ENCODE data around the gene KSR2. TPM values are rescaled to one million over a fixed set of nuclear protein-coding genes. Genes with fewer than 3 reads are reported as not detected.
A peak's percentile ranks its signal among the peaks of the same experiment; 100 is the strongest.
"Not testable (repeated sequence)": the region's sequence is repeated elsewhere in the genome, so short reads cannot be mapped to it uniquely, and the experiment has no call there.

KSR2 gene
- total and polyA plus RNA-seq, 4 donors: 0.09 to 1.8 (median 0.37) TPM

- 70 to 72% methylated on average over 5 of the region's 5 CpGs for WGBS, 2 donors
- no peaks in the 10 kb centered on the region for H3K36me3 ChIP-seq (ENCODE audit: control insufficient read depth in 4 of 4, insufficient read depth in 4 of 4, low read length in 4 of 4)
- no peak overlapping the region for H3K4me3 ChIP-seq
- peaks cover 0 to 7% (median 0%) of the 10 kb centered on the region in 4 donors for H3K9me3 ChIP-seq (ENCODE audit: control insufficient read depth in 4 of 4, insufficient read depth in 3 of 4, low read length in 3 of 4)
- no peaks in the 10 kb centered on the region for H3K4me1 ChIP-seq (ENCODE audit: control insufficient read depth in 5 of 5, insufficient read depth in 5 of 5, low read length in 5 of 5)
- H3K9ac ChIP-seq (ENCODE audit: insufficient read depth in 1 of 2, low read length in 2 of 2): no peak overlapping the region
- DNase-seq (no peak), ATAC-seq (ENCODE audit: insufficient read depth, low FRiP score) (no peak)
- H3K27me3 ChIP-seq (ENCODE audit: control insufficient read depth in 3 of 3, insufficient read depth in 3 of 3, low read length in 2 of 3): no peaks in the 10 kb centered on the region
- TF ChIP-seq CTCF (IDR thresholded peaks at IDR 0.05; ENCODE audit: control extremely low read depth, extremely low read depth): no peak
- H3K27ac ChIP-seq (ENCODE audit: low read depth in 1 of 2, low read length in 1 of 2): no peak overlapping the region
These were observed 101.4 kb downstream of the KSR2 start for GRCh38 chr12:117867348-117867747.

- Histone ChIP-seq H3K9me3 (ENCODE audit: control insufficient read depth in 4 of 4, insufficient read depth in 3 of 4, low read length in 3 of 4) (peaks cover 0 to 7% (median 0%) of the 10 kb centered on the region in 4 donors), H3K27ac (ENCODE audit: low read depth in 1 of 2, low read length in 1 of 2) (no peak overlapping the region), H3K27me3 (ENCODE audit: control insufficient read depth in 3 of 3, insufficient read depth in 3 of 3, low read length in 2 of 3) (no peaks in the 10 kb centered on the region), H3K36me3 (ENCODE audit: control insufficient read depth in 4 of 4, insufficient read depth in 4 of 4, low read length in 4 of 4) (no peaks in the 10 kb centered on the region), H3K4me1 (ENCODE audit: control insufficient read depth in 5 of 5, insufficient read depth in 5 of 5, low read length in 5 of 5) (no peaks in the 10 kb centered on the region), H3K4me3 (no peak overlapping the region), H3K9ac (ENCODE audit: insufficient read depth in 1 of 2, low read length in 2 of 2) (no peak overlapping the region)
- DNase-seq (no peak), ATAC-seq (ENCODE audit: insufficient read depth, low FRiP score) (no peak)
- WGBS, 2 donors: 84 to 88% methylated on average over 3 of the region's 3 CpGs
- TF ChIP-seq CTCF (IDR thresholded peaks at IDR 0.05; ENCODE audit: control extremely low read depth, extremely low read depth): no peak
These were observed 103.3 kb downstream of the KSR2 start for GRCh38 chr12:117865505-117865904.

- Histone ChIP-seq H3K4me1 (ENCODE audit: control insufficient read depth in 5 of 5, insufficient read depth in 5 of 5, low read length in 5 of 5) (no peaks in the 10 kb centered on the region), H3K27ac (ENCODE audit: low read depth in 1 of 2, low read length in 1 of 2) (no peak overlapping the region), H3K36me3 (ENCODE audit: control insufficient read depth in 4 of 4, insufficient read depth in 4 of 4, low read length in 4 of 4) (no peaks in the 10 kb centered on the region), H3K9ac (ENCODE audit: insufficient read depth in 1 of 2, low read length in 2 of 2) (no peak overlapping the region), H3K27me3 (ENCODE audit: control insufficient read depth in 3 of 3, insufficient read depth in 3 of 3, low read length in 2 of 3) (no peaks in the 10 kb centered on the region), H3K4me3 (no peak overlapping the region), H3K9me3 (ENCODE audit: control insufficient read depth in 4 of 4, insufficient read depth in 3 of 4, low read length in 3 of 4) (peaks cover 0 to 7% (median 0%) of the 10 kb centered on the region in 4 donors)
- WGBS, 2 donors: 87 to 93% methylated on average over 10 of the region's 10 CpGs
- ATAC-seq (ENCODE audit: insufficient read depth, low FRiP score) (no peak), DNase-seq (no peak)
- TF ChIP-seq CTCF (IDR thresholded peaks at IDR 0.05; ENCODE audit: control extremely low read depth, extremely low read depth): no peak
These were observed 105.6 kb downstream of the KSR2 start for GRCh38 chr12:117863002-117863709.

GRCh38 chr12:117861691-117862090 is 107.1 kb downstream of the KSR2 start:
- no peak overlapping the region for H3K4me3 ChIP-seq
- no peak overlapping the region for H3K27ac ChIP-seq (ENCODE audit: low read depth in 1 of 2, low read length in 1 of 2)
- no peaks in the 10 kb centered on the region for H3K27me3 ChIP-seq (ENCODE audit: control insufficient read depth in 3 of 3, insufficient read depth in 3 of 3, low read length in 2 of 3)
- H3K9ac ChIP-seq (ENCODE audit: insufficient read depth in 1 of 2, low read length in 2 of 2): no peak overlapping the region
- no peak for ATAC-seq (ENCODE audit: insufficient read depth, low FRiP score)
- no peak for DNase-seq
- no peaks in the 10 kb centered on the region for H3K4me1 ChIP-seq (ENCODE audit: control insufficient read depth in 5 of 5, insufficient read depth in 5 of 5, low read length in 5 of 5)
- H3K36me3 ChIP-seq (ENCODE audit: control insufficient read depth in 4 of 4, insufficient read depth in 4 of 4, low read length in 4 of 4): no peaks in the 10 kb centered on the region
- TF ChIP-seq CTCF (IDR thresholded peaks at IDR 0.05; ENCODE audit: control extremely low read depth, extremely low read depth): no peak
- H3K9me3 ChIP-seq (ENCODE audit: control insufficient read depth in 4 of 4, insufficient read depth in 3 of 4, low read length in 3 of 4): peaks cover 0 to 3% (median 0%) of the 10 kb centered on the region in 4 donors

- H3K4me1 ChIP-seq (ENCODE audit: control insufficient read depth in 5 of 5, insufficient read depth in 5 of 5, low read length in 5 of 5); H3K36me3 ChIP-seq (ENCODE audit: control insufficient read depth in 4 of 4, insufficient read depth in 4 of 4, low read length in 4 of 4); H3K9me3 ChIP-seq (ENCODE audit: control insufficient read depth in 4 of 4, insufficient read depth in 3 of 4, low read length in 3 of 4); H3K27me3 ChIP-seq (ENCODE audit: control insufficient read depth in 3 of 3, insufficient read depth in 3 of 3, low read length in 2 of 3); H3K9ac ChIP-seq (ENCODE audit: insufficient read depth in 1 of 2, low read length in 2 of 2); H3K27ac ChIP-seq (ENCODE audit: low read depth in 1 of 2, low read length in 1 of 2); DNase-seq; H3K4me3 ChIP-seq: not testable (repeated sequence)
- 70 to 91% methylated on average over 13 of the region's 13 CpGs for WGBS, 2 donors
- peak; percentile 33 for ATAC-seq (ENCODE audit: insufficient read depth, low FRiP score)
These were observed 108.0 kb downstream of the KSR2 start for GRCh38 chr12:117860787-117861290.
